DND-41 (cell line): ENCODE results near the gene ERBB2.
"Not testable (repeated sequence)": the region's sequence is repeated elsewhere in the genome, so short reads cannot be mapped to it uniquely, and the experiment has no call there.

Experiments used
- ATAC-seq: fragments of 200-7000 bp; cut with Tn5 transposase; 3 replicates; pipeline ENCODE4 v1.9.1; 2021; ENCODE audit warnings: low read depth; ENCODE audit not compliant: insufficient read depth
- DNase-seq: peaks from one replicate; pipeline ENCODE4 v3.0.0-alpha.2; 2020
- H2AFZ ChIP-seq: 2 replicates; pipeline ENCODE4 v1.6.0; 2012; ENCODE audit warnings: low read depth, low read length
- H3K27ac ChIP-seq: 2 replicates; pipeline ENCODE4 v1.5.1; 2012; ENCODE audit warnings: low read length, inconsistent platforms
- H3K27me3 ChIP-seq: fragments of 200-600 bp; sonication (generic); 2 replicates; pipeline ENCODE4 v1.6.0; 2012; ENCODE audit warnings: low read length, mild to moderate bottlenecking, inconsistent platforms; ENCODE audit not compliant: insufficient read depth, poor library complexity
- H3K36me3 ChIP-seq: 2 replicates; pipeline ENCODE4 v1.5.1; 2012; ENCODE audit warnings: low read length, inconsistent platforms; ENCODE audit not compliant: insufficient read depth
- H3K4me1 ChIP-seq: 2 replicates; pipeline ENCODE4 v1.5.1; 2012; ENCODE audit warnings: mild to moderate bottlenecking, low read length; ENCODE audit not compliant: insufficient read depth
- H3K4me2 ChIP-seq: 2 replicates; pipeline ENCODE4 v1.6.0; 2012; ENCODE audit warnings: mild to moderate bottlenecking, moderate library complexity, low read length, inconsistent platforms; ENCODE audit not compliant: insufficient read depth
- H3K4me3 ChIP-seq, 2 experiments: fragments of 200-600 bp in 1 of 2; shearing (Covaris generic) in 1 of 2; 2 replicates each; pipeline ENCODE4 v1.5.1; 2012 to 2016; ENCODE audit warnings: inconsistent platforms in 2 of 2, low read length in 2 of 2, mild to moderate bottlenecking in 2 of 2, low read depth in 1 of 2, moderate library complexity in 1 of 2
- H3K79me2 ChIP-seq: 2 replicates; pipeline ENCODE4 v1.6.0; 2012; ENCODE audit warnings: low read length, inconsistent platforms; ENCODE audit not compliant: insufficient read depth
- H3K9ac ChIP-seq: 2 replicates; pipeline ENCODE4 v1.6.0; 2012; ENCODE audit warnings: low read depth, mild to moderate bottlenecking, inconsistent platforms, low read length, moderate library complexity
- H3K9me3 ChIP-seq: 2 replicates; pipeline ENCODE4 v1.5.1; 2012; ENCODE audit warnings: low read length, moderate library complexity, mild to moderate bottlenecking, inconsistent platforms; ENCODE audit not compliant: insufficient read depth, severe bottlenecking
- H4K20me1 ChIP-seq: 2 replicates; pipeline ENCODE4 v1.6.0; 2012; ENCODE audit warnings: low read length; ENCODE audit not compliant: insufficient read depth
- CTCF ChIP-seq: IDR thresholded peaks from 2 replicates; pipeline ENCODE4 v1.5.1; 2012; ENCODE audit warnings: borderline replicate concordance, low read length, moderate library complexity, mild to moderate bottlenecking; ENCODE audit not compliant: poor library complexity, severe bottlenecking; ENCODE audit errors: extremely low read depth
- EZH2 ChIP-seq: IDR thresholded peaks from 3 replicates; pipeline ENCODE4 v1.6.1; 2012; ENCODE audit warnings: borderline replicate concordance, low read depth, mild to moderate bottlenecking, moderate library complexity, low read length, inconsistent platforms; ENCODE audit not compliant: severe bottlenecking

ERBB2 gene

DNA sequence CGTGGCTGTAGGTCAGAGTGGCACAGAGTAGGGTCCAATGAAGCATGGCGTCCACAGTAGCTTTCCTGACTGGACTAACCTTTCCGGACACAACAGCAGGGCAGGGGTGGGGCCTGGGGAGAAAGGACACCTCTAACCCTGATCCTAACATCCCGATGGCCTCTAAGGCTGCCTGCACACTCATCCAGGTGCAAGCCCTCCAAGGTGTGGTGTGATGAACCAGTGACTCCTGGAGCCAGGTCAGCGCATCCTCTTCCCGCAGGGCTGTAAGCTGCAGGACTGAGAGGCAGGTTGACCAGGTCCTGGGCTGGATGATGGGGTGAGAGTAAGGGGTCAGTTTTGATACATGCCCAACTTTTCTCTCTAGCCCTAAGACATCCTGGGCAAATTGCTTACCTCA lies 3.1 kb upstream of the ERBB2 start:
- TF ChIP-seq EZH2 (no peak), CTCF (no peak)
- Histone ChIP-seq H3K9ac (no peak overlapping the region), H2AFZ (no peak overlapping the region), H3K4me2 (no peak overlapping the region), H3K4me3 (no peak overlapping the region), H3K27me3 (no peaks in the 10 kb centered on the region), H3K9me3 (no peaks in the 10 kb centered on the region), H3K27ac (no peak overlapping the region), H3K79me2 (no peaks in the 10 kb centered on the region), H4K20me1 (no peaks in the 10 kb centered on the region), H3K4me1 (no peaks in the 10 kb centered on the region), H3K36me3 (no peaks in the 10 kb centered on the region)
- no peak for DNase-seq
- no peak for ATAC-seq

- Histone ChIP-seq H3K79me2 (no peaks in the 10 kb centered on the region), H2AFZ (no peak overlapping the region), H3K36me3 (no peaks in the 10 kb centered on the region), H4K20me1 (no peaks in the 10 kb centered on the region), H3K4me3 (no peak overlapping the region), H3K9ac (no peak overlapping the region), H3K4me1 (no peaks in the 10 kb centered on the region), H3K4me2 (no peak overlapping the region), H3K27me3 (no peaks in the 10 kb centered on the region), H3K9me3 (no peaks in the 10 kb centered on the region), H3K27ac (no peak overlapping the region)
- TF ChIP-seq CTCF = no peak
- no peak for TF ChIP-seq EZH2
- no peak for DNase-seq
- no peak for ATAC-seq
Measured at GRCh38 chr17:39697961-39698360, 1.9 kb upstream of the ERBB2 start.

GRCh38 chr17:39699157-39699817 lies 577 bp upstream of the ERBB2 start:
- H3K27ac ChIP-seq, DNase-seq, H4K20me1 ChIP-seq, H3K27me3 ChIP-seq, H3K79me2 ChIP-seq, ATAC-seq, H3K9ac ChIP-seq, H3K4me1 ChIP-seq, H3K4me2 ChIP-seq, H2AFZ ChIP-seq, H3K9me3 ChIP-seq, H3K4me3 ChIP-seq, H3K36me3 ChIP-seq: not testable (repeated sequence)

DNA sequence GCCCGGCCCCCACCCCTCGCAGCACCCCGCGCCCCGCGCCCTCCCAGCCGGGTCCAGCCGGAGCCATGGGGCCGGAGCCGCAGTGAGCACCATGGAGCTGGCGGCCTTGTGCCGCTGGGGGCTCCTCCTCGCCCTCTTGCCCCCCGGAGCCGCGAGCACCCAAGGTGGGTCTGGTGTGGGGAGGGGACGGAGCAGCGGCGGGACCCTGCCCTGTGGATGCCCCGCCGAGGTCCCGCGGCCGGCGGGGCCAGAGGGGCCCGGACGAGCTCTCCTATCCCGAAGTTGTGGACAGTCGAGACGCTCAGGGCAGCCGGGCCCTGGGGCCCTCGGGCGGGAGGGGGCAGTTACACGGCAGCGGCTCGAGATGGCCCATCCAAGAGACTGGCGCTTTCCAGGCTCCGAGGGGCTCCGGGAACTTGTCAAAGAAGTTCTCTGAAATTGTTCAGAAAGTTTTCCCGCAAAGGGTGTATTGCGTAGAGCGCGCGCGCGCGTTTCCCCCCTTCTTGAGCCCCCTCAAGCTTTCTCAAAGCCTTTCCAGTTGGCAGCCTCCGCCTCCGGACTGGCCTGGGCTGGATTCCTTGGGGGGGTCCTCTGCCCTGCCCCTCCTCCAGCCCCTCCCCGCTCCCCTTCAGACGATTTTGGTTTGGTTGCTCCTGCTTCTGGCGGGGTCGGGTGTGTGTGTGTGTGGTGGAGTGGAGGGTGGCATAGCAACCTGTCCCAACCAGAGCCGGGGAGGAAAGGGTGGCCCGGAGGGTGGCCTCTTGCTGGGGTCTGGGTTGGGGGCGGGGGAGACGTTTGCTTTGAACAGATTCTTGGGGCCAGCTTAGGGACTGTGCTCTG lies 504 bp downstream of the ERBB2 start:
- no peaks in the 10 kb centered on the region for H3K36me3 ChIP-seq
- no peaks in the 10 kb centered on the region for H3K9me3 ChIP-seq
- H4K20me1 ChIP-seq = no peaks in the 10 kb centered on the region
- ATAC-seq (no peak), DNase-seq (no peak)
- H3K79me2 ChIP-seq = no peaks in the 10 kb centered on the region
- no peaks in the 10 kb centered on the region for H3K27me3 ChIP-seq
- H3K4me1 ChIP-seq = no peaks in the 10 kb centered on the region
- no peak overlapping the region for H3K27ac ChIP-seq
- TF ChIP-seq EZH2 = no peak
- no peak for TF ChIP-seq CTCF
- H3K9ac ChIP-seq = no peak overlapping the region
- H2AFZ ChIP-seq = no peak overlapping the region
- no peak overlapping the region for H3K4me2 ChIP-seq
- no peak overlapping the region for H3K4me3 ChIP-seq
